Posterior vena cava (tissue), 2 donors: ENCODE measurements around the gene PRKAB1. TPM values are rescaled to one million over a fixed set of nuclear protein-coding genes. Genes with fewer than 3 reads are reported as not detected.

Experiments
- microRNA-seq, 2 donors: library from miRNA; unstranded; fragments of <30 nt; microRNA quantifications; one replicate each; pipeline ENCODE4 v1.2.0, GENCODE V29; 2020 to 2021; ENCODE audit warnings: borderline microRNAs expressed in 2 of 2
- total RNA-seq, 2 donors: library from RNA; stranded (reverse); fragmentation: NEBNext Ultra II Directional; extraction: Animal tissue kit (Norgen Biotek cat#: 25700); gene quantifications; one replicate each; pipeline ENCODE4 v1.2.1, GENCODE V29; 2021
- donor health status: DM: yes; HTN: yes; CAD: no.
- donor health status: DM: yes; HTN: yes; CAD: no.

Gene PRKAB1
- total RNA-seq, 2 donors from 2014 or later, result 19.0 to 24.0 TPM

Small RNAs within 50 kb of the gene (microRNA-seq; reads per million reads assigned to microRNA genes)
- gene MIR1178, result 0 reads per million in 2 donors

Other genes with a start within 250 kb of the PRKAB1 start
- 1 to 10 TPM in 1 of 2 donors, under 1 TPM in 1; 0.90 to 1.2 TPM for gene TMEM233, start 74.4 kb upstream of the PRKAB1 start, total RNA-seq
- gene CIT, start 209.2 kb downstream of the PRKAB1 start, total RNA-seq, result 1 to 10 TPM; 2.7 to 4.6 TPM